B cell (primary cell): ENCODE measurements around the gene ADAM30.

Source experiments
- CTCF ChIP-seq: fragments of 200-600 bp; IDR thresholded peaks from one replicate; pipeline ENCODE4 v1.8.0; 2022; ENCODE audit warnings: antibody characterized with exemption, mild to moderate bottlenecking
- EZH2 ChIP-seq: IDR thresholded peaks from 2 replicates; pipeline ENCODE4 v1.6.1; 2012; ENCODE audit warnings: borderline replicate concordance, low read depth, mild to moderate bottlenecking, moderate library complexity, low read length; ENCODE audit not compliant: insufficient read depth, poor library complexity, severe bottlenecking

DNA sequence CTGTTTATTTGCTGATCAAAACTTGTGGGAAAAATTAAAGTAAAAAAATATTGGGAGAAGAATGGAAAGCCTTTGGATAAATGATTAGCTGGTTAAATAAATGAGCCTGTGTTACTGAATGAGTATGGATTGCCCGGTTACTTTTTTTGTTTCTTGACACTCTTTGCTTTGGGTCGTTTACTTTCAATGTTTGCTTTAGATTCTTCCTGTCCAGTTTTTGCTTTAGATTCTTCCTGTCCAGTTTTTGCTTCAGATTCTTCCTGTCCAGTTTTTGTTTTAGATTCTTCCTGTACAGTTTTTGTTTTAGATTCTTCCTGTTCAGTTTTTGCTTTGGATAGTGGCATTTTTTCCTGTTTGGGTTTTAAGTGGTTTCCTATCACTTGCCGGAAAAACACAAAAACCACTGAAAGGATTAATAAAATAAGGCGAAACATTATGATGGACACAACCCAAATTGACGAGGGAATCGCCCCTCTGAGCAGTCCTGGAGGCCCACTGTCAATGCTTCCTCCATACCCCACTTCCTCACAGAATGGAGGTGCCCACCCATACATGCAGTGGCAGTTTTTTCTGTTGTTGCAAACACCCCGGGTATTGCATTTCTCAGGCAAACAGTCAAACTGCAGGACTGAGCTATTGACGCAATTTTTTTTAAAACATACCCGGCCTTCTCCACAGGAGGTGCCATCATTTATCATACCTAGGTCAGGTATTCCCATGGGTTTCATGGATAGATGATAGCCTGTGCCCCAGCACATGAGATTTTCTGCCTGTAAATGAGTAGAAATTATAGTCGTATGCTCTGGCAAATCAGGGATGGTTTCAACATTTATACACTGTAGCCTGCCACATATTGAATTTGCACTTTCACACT, 2.3 kb downstream of the ADAM30 start:
- no peak for TF ChIP-seq CTCF
- TF ChIP-seq EZH2, result no peak
